Suprapubic skin (tissue), 4 donors: ENCODE results near the gene CA7.

ENCODE experiments used
- CTCF ChIP-seq, 2 donors: fragments of 200-600 bp in 1 of 2; fragments of 450-650 bp in 1 of 2; sonication (generic) in 1 of 2; IDR thresholded peaks; one replicate each; pipeline ENCODE4 v1.5.1; 2016 to 2019; ENCODE audit warnings: antibody characterized with exemption in 2 of 2, mild to moderate bottlenecking in 1 of 2, moderate library complexity in 1 of 2
- POLR2A ChIP-seq, 2 donors: fragments of 450-650 bp; IDR thresholded peaks; one replicate each; pipeline ENCODE4 v1.6.1; 2017; ENCODE audit warnings: antibody characterized with exemption in 2 of 2, mild to moderate bottlenecking in 2 of 2, moderate library complexity in 2 of 2
- POLR2AphosphoS5 ChIP-seq, 3 donors: sonication (generic); formaldehyde crosslinking; IDR thresholded peaks; one replicate each; pipeline ENCODE4 v1.6.1; 2017; ENCODE audit warnings: antibody characterized with exemption in 3 of 3

GRCh38 chr16:66898933-66899309 is 54.7 kb downstream of the CA7 start:
- TF ChIP-seq POLR2A (IDR thresholded peaks at IDR 0.05) (no peak), CTCF (IDR thresholded peaks at IDR 0.05) (no peak), POLR2AphosphoS5 (IDR thresholded peaks at IDR 0.05) (no peak)
